SK-N-SH treated with all-trans-retinoic acid at 6 μM for 48 hours (cell line): Measurements from ENCODE around the gene SLC66A1.
A peak's percentile ranks its signal among the peaks of the same experiment; 100 is the strongest.

Experiments used
- ATAC-seq: fragments of 200-7000 bp; cut with Tn5 transposase; 3 replicates; pipeline ENCODE4 v1.9.1; 2020; ENCODE audit warnings: mild to moderate bottlenecking, moderate library complexity
- BACH2 ChIP-seq: fragments of 250-450 bp; sonication (Bioruptor Pico); IDR thresholded peaks from 2 replicates; pipeline ENCODE4 v1.9.0; 2021; ENCODE audit warnings: mild to moderate bottlenecking, borderline replicate concordance
- CSDC2 ChIP-seq: fragments of 250-450 bp; sonication (Bioruptor Pico); IDR thresholded peaks from 2 replicates; pipeline ENCODE4 v1.5.0; 2020; ENCODE audit warnings: mild to moderate bottlenecking, moderate library complexity
- CSRNP3 ChIP-seq: fragments of 250-450 bp; sonication (Bioruptor Pico); IDR thresholded peaks from 2 replicates; pipeline ENCODE4 v1.5.1; 2021; ENCODE audit warnings: mild to moderate bottlenecking, moderate library complexity
- ESRRG ChIP-seq: fragments of 250-450 bp; sonication (Bioruptor Pico); IDR thresholded peaks from 2 replicates; pipeline ENCODE4 v1.6.1; 2021; ENCODE audit warnings: mild to moderate bottlenecking
- ISL1 ChIP-seq: fragments of 250-450 bp; sonication (Bioruptor Pico); IDR thresholded peaks from 2 replicates; pipeline ENCODE4 v2.1.2; 2022; ENCODE audit warnings: mild to moderate bottlenecking, moderate library complexity
- OSR1 ChIP-seq: fragments of 250-450 bp; sonication (Bioruptor Pico); IDR thresholded peaks from 2 replicates; pipeline ENCODE4 v1.8.0; 2022; ENCODE audit warnings: moderate library complexity, mild to moderate bottlenecking, inconsistent platforms
- PATZ1 ChIP-seq: fragments of 250-450 bp; sonication (Bioruptor Pico); IDR thresholded peaks from 2 replicates; pipeline ENCODE4 v1.8.0; 2020; ENCODE audit warnings: mild to moderate bottlenecking, moderate library complexity, borderline replicate concordance
- POU6F1 ChIP-seq: fragments of 250-450 bp; sonication (Bioruptor Pico); IDR thresholded peaks from 2 replicates; pipeline ENCODE4 v1.8.0; 2021; ENCODE audit warnings: low read depth, mild to moderate bottlenecking, moderate library complexity, borderline replicate concordance
- PPARA ChIP-seq: fragments of 250-450 bp; sonication (Bioruptor Pico); IDR thresholded peaks from 2 replicates; pipeline ENCODE4 v1.5.0; 2020; ENCODE audit warnings: mild to moderate bottlenecking, borderline replicate concordance
- RARB ChIP-seq: fragments of 250-450 bp; sonication (Bioruptor Pico); IDR thresholded peaks from 2 replicates; pipeline ENCODE4 v1.8.0; 2021; ENCODE audit warnings: mild to moderate bottlenecking, moderate library complexity
- SNAI2 ChIP-seq: fragments of 250-450 bp; sonication (Bioruptor Pico); IDR thresholded peaks from 2 replicates; pipeline ENCODE4 v1.5.0; 2020; ENCODE audit warnings: mild to moderate bottlenecking, moderate library complexity
- TCF4 ChIP-seq: fragments of 250-450 bp; sonication (Bioruptor Pico); IDR thresholded peaks from 2 replicates; pipeline ENCODE4 v1.8.0; 2021; ENCODE audit warnings: mild to moderate bottlenecking, moderate library complexity, borderline replicate concordance
- TOX ChIP-seq: fragments of 250-450 bp; sonication (Bioruptor Pico); IDR thresholded peaks from 2 replicates; pipeline ENCODE4 v1.8.0; 2021; ENCODE audit warnings: mild to moderate bottlenecking, moderate library complexity, borderline replicate concordance
- TSHZ2 ChIP-seq: fragments of 250-450 bp; sonication (Bioruptor Pico); IDR thresholded peaks from 2 replicates; pipeline ENCODE4 v1.5.0; 2020; ENCODE audit warnings: mild to moderate bottlenecking, moderate library complexity
- ZC3H10 ChIP-seq: fragments of 250-450 bp; sonication (Bioruptor Pico); IDR thresholded peaks from 2 replicates; pipeline ENCODE4 v1.5.1; 2021; ENCODE audit warnings: mild to moderate bottlenecking, moderate library complexity
- ZFP3 ChIP-seq: fragments of 250-450 bp; sonication (Bioruptor Pico); IDR thresholded peaks from 2 replicates; pipeline ENCODE4 v1.5.0; 2020; ENCODE audit warnings: mild to moderate bottlenecking, moderate library complexity
- ZFP30 ChIP-seq: fragments of 450-650 bp; formaldehyde crosslinking; IDR thresholded peaks from 2 replicates; pipeline ENCODE4 v1.5.0; 2022; ENCODE audit warnings: mild to moderate bottlenecking, moderate library complexity
- ZNF565 ChIP-seq: fragments of 450-650 bp; formaldehyde crosslinking; conservative IDR thresholded peaks from 2 replicates; pipeline ENCODE4 v1.5.0; 2020; ENCODE audit warnings: low read depth, mild to moderate bottlenecking, moderate library complexity
- ZNF70 ChIP-seq: fragments of 450-650 bp; formaldehyde crosslinking; IDR thresholded peaks from 2 replicates; pipeline ENCODE4 v1.5.0; 2020; ENCODE audit warnings: mild to moderate bottlenecking, moderate library complexity

SLC66A1 gene

GRCh38 chr1:19329611-19330010 lies 17.5 kb downstream of the SLC66A1 start (continued):
- TF ChIP-seq RARB (CRISPR knock-in tag) (no peak), ZNF70 (CRISPR knock-in tag) (no peak), SNAI2 (CRISPR knock-in tag) (no peak), ZFP3 (CRISPR knock-in tag) (no peak), ISL1 (CRISPR knock-in tag) (no peak), TCF4 (CRISPR knock-in tag) (no peak), CSRNP3 (CRISPR knock-in tag) (no peak), ZC3H10 (CRISPR knock-in tag) (no peak), PPARA (no peak)
- TF ChIP-seq, all 23 proteins: peak for 0

- TF ChIP-seq ZC3H10 (CRISPR knock-in tag) (no peak), TCF4 (CRISPR knock-in tag) (peak; percentile 61; the same call in 1 of the 2 replicates)
- no peak; the same call in 2 of the 3 replicates for ATAC-seq
Observed at GRCh38 chr1:19330449-19331135, 18.5 kb downstream of the SLC66A1 start.

- peak; percentile 2; the same call in 2 of the 3 replicates for ATAC-seq
- TF ChIP-seq OSR1 (CRISPR knock-in tag) (no peak), ZNF565 (CRISPR knock-in tag) (no peak), TCF4 (CRISPR knock-in tag) (no peak), BACH2 (CRISPR knock-in tag) (no peak), TOX (no peak), ZFP30 (CRISPR knock-in tag) (no peak), ZC3H10 (CRISPR knock-in tag) (no peak), POU6F1 (CRISPR knock-in tag) (no peak), PPARA (no peak), ZNF70 (CRISPR knock-in tag) (no peak), CSRNP3 (CRISPR knock-in tag) (no peak), SNAI2 (CRISPR knock-in tag) (no peak), ZFP3 (CRISPR knock-in tag) (no peak), TSHZ2 (CRISPR knock-in tag) (no peak), RARB (CRISPR knock-in tag) (no peak)
Observed at GRCh38 chr1:19331262-19331878, 19.2 kb downstream of the SLC66A1 start.

- no peak for TF ChIP-seq ESRRG
- TF ChIP-seq ZNF565 (CRISPR knock-in tag): no peak
- no peak for TF ChIP-seq OSR1 (CRISPR knock-in tag)
- no peak for TF ChIP-seq ZFP30 (CRISPR knock-in tag)
- no peak for TF ChIP-seq ZFP3 (CRISPR knock-in tag)
- TF ChIP-seq CSDC2 (CRISPR knock-in tag): no peak
- no peak for TF ChIP-seq PATZ1 (CRISPR knock-in tag)
- TF ChIP-seq SNAI2 (CRISPR knock-in tag): no peak
- TF ChIP-seq ISL1 (CRISPR knock-in tag): no peak
- TF ChIP-seq TOX: no peak
- TF ChIP-seq BACH2 (CRISPR knock-in tag): no peak
- TF ChIP-seq ZC3H10 (CRISPR knock-in tag): no peak
Observed at GRCh38 chr1:19332832-19333231, 20.7 kb downstream of the SLC66A1 start.

More at GRCh38 chr1:19332832-19333231, 20.7 kb downstream of the SLC66A1 start:
- no peak for ATAC-seq
